PC-9 (cell line): ENCODE results near the gene DCUN1D1. TPM values are rescaled to one million over a fixed set of nuclear protein-coding genes. Genes with fewer than 3 reads are reported as not detected.

Experiments
- BruUV-seq: library from RNA; stranded (reverse); fragments of 400-500 nt; replicated peaks from 2 replicates; lab custom pipeline; 2021; lab: Mats Ljungman, UMichigan
- CTCF ChIA-PET: fragments of 300-600 bp; sonication (Branson Sonifier 250); formaldehyde crosslinking; loops from one replicate; lab custom pipeline; 2022; ENCODE audit warnings: antibody characterized with exemption; lab: Charles Lee
- POLR2A ChIA-PET: fragments of 300-600 bp; sonication (Branson Sonifier 250); formaldehyde crosslinking; loops from one replicate; lab custom pipeline; 2022; ENCODE audit warnings: antibody characterized with exemption; ENCODE audit not compliant: unreplicated experiment; lab: Charles Lee
- DNase-seq, 2 experiments: peaks; one replicate each; pipeline versions ENCODE4 v3.0.0 to v3.0.0-alpha.2; 2015 to 2022; ENCODE audit warnings: mixed read lengths in 1 of 2
- H2AFZ ChIP-seq: fragments of 200-600 bp; sonication (generic); 2 replicates; pipeline ENCODE4 v1.8.1; 2017; ENCODE audit warnings: antibody characterized with exemption
- H3F3A ChIP-seq: fragments of 200-600 bp; sonication (generic); 2 replicates; pipeline ENCODE4 v1.8.1; 2017; ENCODE audit warnings: antibody characterized with exemption, mild to moderate bottlenecking, low read depth; ENCODE audit not compliant: insufficient read depth
- H3K27ac ChIP-seq: fragments of 200-600 bp; sonication (generic); 2 replicates; pipeline ENCODE4 v1.6.1; 2016; ENCODE audit warnings: mixed run types
- H3K27me3 ChIP-seq: fragments of 200-600 bp; sonication (generic); 2 replicates; pipeline ENCODE4 v1.6.1; 2016; ENCODE audit warnings: low read depth, mixed run types; ENCODE audit not compliant: insufficient read depth
- H3K36me3 ChIP-seq: fragments of 200-600 bp; sonication (generic); 2 replicates; pipeline ENCODE4 v1.6.1; 2016; ENCODE audit warnings: low read depth, mixed run types
- H3K4me1 ChIP-seq: fragments of 200-600 bp; sonication (generic); replicated peaks from 2 replicates; pipeline ENCODE4 v1.6.1; 2016; ENCODE audit warnings: mixed run types; ENCODE audit not compliant: insufficient read depth
- H3K4me2 ChIP-seq: fragments of 200-600 bp; sonication (generic); 2 replicates; pipeline ENCODE4 v1.6.1; 2017; ENCODE audit warnings: mixed run types
- H3K4me3 ChIP-seq: fragments of 200-600 bp; sonication (generic); 2 replicates; pipeline ENCODE4 v1.6.1; 2016; ENCODE audit warnings: mixed run types
- H3K79me2 ChIP-seq: fragments of 200-600 bp; sonication (generic); 2 replicates; pipeline ENCODE4 v1.6.1; 2017; ENCODE audit warnings: low read depth, mixed run types
- H3K9me2 ChIP-seq: fragments of 200-600 bp; sonication (generic); 2 replicates; pipeline ENCODE4 v1.8.1; 2017; ENCODE audit warnings: mild to moderate bottlenecking; ENCODE audit not compliant: insufficient read depth
- H3K9me3 ChIP-seq: fragments of 200-600 bp; sonication (generic); 2 replicates; pipeline ENCODE4 v1.8.1; 2016; ENCODE audit warnings: low read depth; ENCODE audit not compliant: insufficient read depth
- H4K20me1 ChIP-seq: fragments of 200-600 bp; sonication (generic); 2 replicates; pipeline ENCODE4 v1.8.1; 2017; ENCODE audit not compliant: insufficient read depth
- EZH2 ChIP-seq: fragments of 200-600 bp; sonication (generic); IDR thresholded peaks from 2 replicates; pipeline ENCODE4 v1.8.0; 2017; ENCODE audit warnings: antibody characterized with exemption, low read depth
- intact Hi-C: fragments of 100-400 bp; cut with micrococcal nuclease; formaldehyde crosslinking; loops from one replicate; pipeline ENCODE4 v1.10.0; 2022; ENCODE audit not compliant: unreplicated experiment
- total RNA-seq: library from RNA; stranded (reverse); gene quantifications from 2 replicates; pipeline ENCODE4 v1.2.3, GENCODE V29; 2021
- TF ChIP-seq, protein P1 (sequence below): fragments of 200-600 bp; sonication (generic); conservative IDR thresholded peaks from 2 replicates; pipeline ENCODE4 v1.6.1; 2017; ENCODE audit warnings: mixed run types, antibody characterized with exemption, mild to moderate bottlenecking, moderate library complexity

The DCUN1D1 gene
- total RNA-seq, 1 experiment from 2014 or later = 93.5 TPM

DNA sequence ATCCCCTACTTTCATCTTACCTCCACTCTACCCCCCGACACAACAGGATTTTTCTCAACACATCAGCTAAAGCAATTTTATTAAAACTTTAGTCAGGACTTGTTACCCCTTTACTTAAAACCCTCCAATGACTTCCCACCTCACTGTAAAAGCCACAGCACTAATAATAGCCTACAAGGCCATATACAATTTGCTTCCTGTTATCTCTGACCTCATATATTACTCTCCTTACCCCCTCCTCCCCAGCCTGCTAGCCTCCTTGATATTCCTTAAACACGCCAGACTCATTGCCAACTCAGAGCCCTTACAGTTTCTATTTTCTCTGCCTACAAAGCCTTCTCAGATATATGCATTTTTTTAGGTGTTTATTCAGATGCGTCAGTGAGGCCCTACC, 54.4 kb downstream of the DCUN1D1 start:
- Histone ChIP-seq H3F3A (peaks cover 11% of the 10 kb centered on the region), H3K27me3 (no peaks in the 10 kb centered on the region), H3K27ac (no peak overlapping the region), H3K9me3 (no peaks in the 10 kb centered on the region), H3K79me2 (no peaks in the 10 kb centered on the region), H2AFZ (no peak overlapping the region), H4K20me1 (no peaks in the 10 kb centered on the region), H3K36me3 (peaks cover 6% of the 10 kb centered on the region; the same call in 1 of the 2 replicates), H3K9me2 (no peaks in the 10 kb centered on the region), H3K4me1 (no peaks in the 10 kb centered on the region), H3K4me3 (no peak overlapping the region), H3K4me2 (no peak overlapping the region)
- intact Hi-C loops = no loop called here
- no TSS peak for BruUV-seq
- ChIA-PET CTCF (no interaction called here), POLR2A (no interaction called here)
- no peak for TF ChIP-seq EZH2
- no peak for DNase-seq

DNA sequence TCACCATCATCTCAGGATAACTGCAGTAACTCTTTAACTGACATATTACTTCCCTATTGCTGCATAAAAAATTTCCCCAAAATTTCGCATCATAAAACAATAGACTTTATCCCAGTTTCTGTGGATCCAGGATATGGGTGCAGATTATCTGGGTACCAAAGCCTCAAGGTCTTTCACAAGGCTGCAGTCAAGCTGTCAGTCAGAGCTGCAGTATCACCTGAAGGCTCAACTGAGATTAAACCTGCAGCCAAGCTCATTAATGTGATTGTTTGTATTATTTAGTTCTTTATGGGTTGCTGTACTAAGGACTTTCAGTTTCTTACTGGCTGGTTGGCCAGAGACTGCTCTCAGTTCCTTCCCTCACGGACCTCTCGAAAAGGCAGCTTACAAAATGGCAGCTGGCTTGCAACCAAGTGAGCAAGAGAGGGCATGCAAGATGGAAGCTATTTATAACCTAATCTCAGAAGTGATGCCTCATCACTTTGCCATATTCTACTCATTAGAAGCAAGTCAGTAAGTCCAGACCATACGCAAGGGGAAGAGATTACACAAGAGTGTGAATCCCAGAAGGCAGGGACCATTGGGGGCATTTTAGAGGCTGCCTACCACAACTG, 54.9 kb downstream of the DCUN1D1 start:
- Histone ChIP-seq H3K4me2 (no peak overlapping the region), H3K36me3 (peaks cover 6% of the 10 kb centered on the region; the same call in 1 of the 2 replicates), H4K20me1 (no peaks in the 10 kb centered on the region), H2AFZ (no peak overlapping the region), H3K79me2 (no peaks in the 10 kb centered on the region), H3K9me3 (no peaks in the 10 kb centered on the region), H3K4me3 (no peak overlapping the region), H3K4me1 (no peaks in the 10 kb centered on the region), H3F3A (peaks cover 11% of the 10 kb centered on the region), H3K27me3 (no peaks in the 10 kb centered on the region), H3K27ac (no peak overlapping the region), H3K9me2 (no peaks in the 10 kb centered on the region)
- ChIA-PET CTCF (no interaction called here), POLR2A (no interaction called here)
- TF ChIP-seq EZH2 = no peak
- TF ChIP-seq, protein P1, sequence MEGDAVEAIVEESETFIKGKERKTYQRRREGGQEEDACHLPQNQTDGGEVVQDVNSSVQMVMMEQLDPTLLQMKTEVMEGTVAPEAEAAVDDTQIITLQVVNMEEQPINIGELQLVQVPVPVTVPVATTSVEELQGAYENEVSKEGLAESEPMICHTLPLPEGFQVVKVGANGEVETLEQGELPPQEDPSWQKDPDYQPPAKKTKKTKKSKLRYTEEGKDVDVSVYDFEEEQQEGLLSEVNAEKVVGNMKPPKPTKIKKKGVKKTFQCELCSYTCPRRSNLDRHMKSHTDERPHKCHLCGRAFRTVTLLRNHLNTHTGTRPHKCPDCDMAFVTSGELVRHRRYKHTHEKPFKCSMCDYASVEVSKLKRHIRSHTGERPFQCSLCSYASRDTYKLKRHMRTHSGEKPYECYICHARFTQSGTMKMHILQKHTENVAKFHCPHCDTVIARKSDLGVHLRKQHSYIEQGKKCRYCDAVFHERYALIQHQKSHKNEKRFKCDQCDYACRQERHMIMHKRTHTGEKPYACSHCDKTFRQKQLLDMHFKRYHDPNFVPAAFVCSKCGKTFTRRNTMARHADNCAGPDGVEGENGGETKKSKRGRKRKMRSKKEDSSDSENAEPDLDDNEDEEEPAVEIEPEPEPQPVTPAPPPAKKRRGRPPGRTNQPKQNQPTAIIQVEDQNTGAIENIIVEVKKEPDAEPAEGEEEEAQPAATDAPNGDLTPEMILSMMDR = no peak
- no TSS peak for BruUV-seq
- DNase-seq = no peak
- intact Hi-C loops = no loop called here

- CTCF ChIA-PET = no interaction called here
- no peaks in the 10 kb centered on the region for H3K4me1 ChIP-seq
- no TSS peak for BruUV-seq
Observed at GRCh38 chr3:182921665-182922355, 58.5 kb downstream of the DCUN1D1 start.

More at GRCh38 chr3:182921665-182922355, 58.5 kb downstream of the DCUN1D1 start:
- Histone ChIP-seq H3K9me3 (no peaks in the 10 kb centered on the region), H3K4me2 (no peak overlapping the region), H3K79me2 (no peaks in the 10 kb centered on the region), H3K36me3 (peaks cover 6% of the 10 kb centered on the region; the same call in 1 of the 2 replicates), H3K27ac (0 out of 2 replicates have a peak overlapping the region, but pooled peaks have one; percentile 1), H2AFZ (no peak overlapping the region), H3K27me3 (no peaks in the 10 kb centered on the region), H3K9me2 (no peaks in the 10 kb centered on the region), H3K4me3 (no peak overlapping the region), H3F3A (peaks cover 11% of the 10 kb centered on the region), H4K20me1 (no peaks in the 10 kb centered on the region)
- intact Hi-C loops = no loop called here
- POLR2A ChIA-PET = interaction anchor here (0.6 kb wide), 1 partner anchor 17 kb away, joined by 17 read pairs; no protein-coding TSS in a partner anchor
- TF ChIP-seq, protein P1 = no peak
- no peak for TF ChIP-seq EZH2
- DNase-seq = no peak
